Hepatic stellate cell (primary cell): ENCODE data around the gene VASH1.

Experiments
- DNase-seq: peaks from one replicate; pipeline ENCODE4 v3.0.0; 2011; ENCODE audit warnings: low spot score

VASH1 gene

DNA sequence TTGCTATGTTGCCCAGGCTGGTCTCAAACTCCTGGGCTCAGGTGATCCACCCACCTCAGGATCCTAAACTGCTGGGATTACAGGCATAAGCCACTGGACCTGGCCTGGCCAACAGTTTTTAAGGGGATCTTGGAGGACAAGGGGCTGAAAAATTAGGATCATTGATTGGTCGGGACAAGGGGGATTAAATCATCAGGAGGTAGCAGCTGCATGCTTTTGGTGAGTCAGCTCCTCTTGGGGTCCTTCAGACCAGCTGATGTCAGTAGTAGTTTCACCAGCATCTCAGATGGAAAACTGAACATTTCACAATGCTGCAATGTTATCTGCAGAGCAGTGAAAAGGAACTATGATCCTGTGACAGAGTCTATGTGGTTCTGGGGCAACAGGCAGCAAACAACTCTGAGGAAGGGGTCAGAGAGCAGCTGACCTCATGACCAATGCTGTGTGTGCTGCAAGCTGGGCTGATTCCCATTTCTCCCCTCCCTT is 71.3 kb downstream of the VASH1 start:
- no peak for DNase-seq
